ENCODE results near the gene GNAZ.

Gene GNAZ

DNA sequence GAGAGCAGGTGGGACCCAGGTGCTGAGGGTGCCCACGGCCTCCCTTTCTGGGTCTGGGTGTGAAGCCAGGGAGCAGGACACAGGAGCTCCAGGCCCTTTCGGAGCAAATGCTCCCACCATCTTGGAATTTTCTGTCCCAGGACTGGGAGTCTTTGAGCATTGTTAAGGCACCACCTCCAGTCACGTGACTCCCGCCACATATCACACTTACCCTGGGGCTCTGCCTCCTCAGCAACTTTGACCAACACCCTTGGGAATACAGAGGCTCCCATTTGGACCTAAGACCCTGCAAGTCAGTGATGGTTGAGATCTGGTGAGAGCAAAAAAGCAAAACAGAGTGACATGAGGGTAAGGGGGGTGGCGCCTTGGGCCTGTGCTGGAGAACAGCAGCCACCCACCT lies 35.6 kb downstream of the GNAZ start:
- TF ChIP-seq, protein P1, sequence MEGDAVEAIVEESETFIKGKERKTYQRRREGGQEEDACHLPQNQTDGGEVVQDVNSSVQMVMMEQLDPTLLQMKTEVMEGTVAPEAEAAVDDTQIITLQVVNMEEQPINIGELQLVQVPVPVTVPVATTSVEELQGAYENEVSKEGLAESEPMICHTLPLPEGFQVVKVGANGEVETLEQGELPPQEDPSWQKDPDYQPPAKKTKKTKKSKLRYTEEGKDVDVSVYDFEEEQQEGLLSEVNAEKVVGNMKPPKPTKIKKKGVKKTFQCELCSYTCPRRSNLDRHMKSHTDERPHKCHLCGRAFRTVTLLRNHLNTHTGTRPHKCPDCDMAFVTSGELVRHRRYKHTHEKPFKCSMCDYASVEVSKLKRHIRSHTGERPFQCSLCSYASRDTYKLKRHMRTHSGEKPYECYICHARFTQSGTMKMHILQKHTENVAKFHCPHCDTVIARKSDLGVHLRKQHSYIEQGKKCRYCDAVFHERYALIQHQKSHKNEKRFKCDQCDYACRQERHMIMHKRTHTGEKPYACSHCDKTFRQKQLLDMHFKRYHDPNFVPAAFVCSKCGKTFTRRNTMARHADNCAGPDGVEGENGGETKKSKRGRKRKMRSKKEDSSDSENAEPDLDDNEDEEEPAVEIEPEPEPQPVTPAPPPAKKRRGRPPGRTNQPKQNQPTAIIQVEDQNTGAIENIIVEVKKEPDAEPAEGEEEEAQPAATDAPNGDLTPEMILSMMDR (conservative IDR thresholded peaks at IDR 0.05) = no peak
- peak overlapping the region; percentile 21; the same call in 1 of the 2 replicates for H3K27ac ChIP-seq

DNA sequence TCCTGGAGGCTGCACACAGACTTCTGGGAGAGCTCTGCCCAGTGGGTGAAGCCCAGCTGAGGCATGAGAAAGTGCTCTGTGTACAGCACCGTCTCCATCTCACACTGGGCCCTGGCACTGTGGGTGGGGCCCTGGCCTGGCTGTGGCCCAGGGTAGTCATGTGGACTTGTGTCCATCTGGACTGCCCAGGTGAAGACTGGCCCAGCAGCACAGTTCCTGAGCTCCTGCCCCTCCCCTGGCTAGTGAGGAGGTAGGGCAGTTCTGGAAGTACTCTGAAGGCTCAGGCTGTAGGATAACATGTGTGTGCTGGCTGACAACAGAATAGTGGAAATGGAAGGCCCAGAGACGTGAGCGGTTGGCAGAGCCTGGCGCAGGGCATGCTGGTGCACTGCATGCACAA lies 36.0 kb downstream of the GNAZ start:
- H3K27ac ChIP-seq = peak overlapping the region; percentile 21; the same call in 1 of the 2 replicates
- TF ChIP-seq, protein P1 (conservative IDR thresholded peaks at IDR 0.05) = no peak

DNA sequence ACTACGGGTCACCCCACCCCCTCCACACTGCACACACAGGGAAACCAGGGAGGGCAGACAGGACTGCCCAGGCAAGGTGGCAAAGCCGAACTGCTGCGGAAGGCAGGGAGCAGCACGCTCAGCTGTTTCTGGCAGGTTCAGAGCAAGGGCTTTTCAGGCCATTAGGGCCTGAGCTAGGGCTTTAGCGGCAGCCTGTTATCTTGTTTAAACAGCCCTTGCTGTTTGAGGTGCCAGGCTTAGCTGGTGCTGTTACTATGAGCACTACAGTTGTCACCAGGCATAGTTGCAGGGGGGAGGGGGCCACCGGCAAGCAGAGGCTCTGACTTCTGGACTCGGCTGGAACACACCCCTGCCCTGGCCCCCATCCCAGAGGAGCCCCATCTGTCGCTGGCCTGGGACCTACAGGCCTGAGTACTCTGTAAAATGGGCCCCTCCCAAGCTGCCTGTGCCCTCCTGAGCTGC lies 36.6 kb downstream of the GNAZ start:
- H3K27ac ChIP-seq = peak overlapping the region; percentile 21; the same call in 1 of the 2 replicates
- TF ChIP-seq, protein P1 (conservative IDR thresholded peaks at IDR 0.05) = no peak

DNA sequence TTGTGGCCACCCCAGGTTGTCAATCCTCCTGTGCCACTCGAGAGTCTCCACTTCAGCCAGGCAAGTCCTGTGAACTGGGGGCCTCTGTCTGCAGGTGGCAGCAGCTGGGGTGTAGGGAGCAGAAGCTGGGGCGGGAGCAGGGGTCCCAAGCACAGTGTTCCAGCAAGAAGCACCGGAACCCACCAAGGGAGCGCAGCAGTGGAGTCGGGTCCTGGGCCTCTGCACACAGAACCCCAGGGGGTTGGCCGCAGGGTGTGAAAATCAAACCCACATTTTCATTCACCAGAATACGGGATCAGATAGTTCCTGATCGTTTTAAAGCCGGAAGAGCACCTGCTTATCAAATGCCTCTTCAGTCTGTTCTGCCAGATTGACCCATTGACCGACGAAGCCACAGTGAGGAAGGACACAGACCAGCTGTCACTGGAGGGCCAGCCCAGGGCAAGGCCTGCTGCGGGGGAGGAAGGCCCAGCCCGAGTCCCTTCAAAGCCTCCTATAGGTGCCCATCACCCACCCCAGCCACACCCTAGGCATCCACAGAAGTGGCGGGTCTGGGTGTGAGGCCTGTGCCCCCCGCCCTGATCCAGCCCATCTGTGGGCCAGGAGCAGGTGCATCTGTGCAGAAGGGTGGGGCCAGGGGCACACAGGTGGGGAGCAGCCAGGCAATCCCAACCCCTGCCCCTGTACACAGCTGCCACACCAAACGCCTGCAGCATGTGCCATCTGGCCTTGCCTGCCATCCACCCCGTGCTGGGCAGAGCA lies 37.3 kb downstream of the GNAZ start:
- H3K27ac ChIP-seq = no peak overlapping the region
- TF ChIP-seq, protein P1 (conservative IDR thresholded peaks at IDR 0.05) = no peak

DNA sequence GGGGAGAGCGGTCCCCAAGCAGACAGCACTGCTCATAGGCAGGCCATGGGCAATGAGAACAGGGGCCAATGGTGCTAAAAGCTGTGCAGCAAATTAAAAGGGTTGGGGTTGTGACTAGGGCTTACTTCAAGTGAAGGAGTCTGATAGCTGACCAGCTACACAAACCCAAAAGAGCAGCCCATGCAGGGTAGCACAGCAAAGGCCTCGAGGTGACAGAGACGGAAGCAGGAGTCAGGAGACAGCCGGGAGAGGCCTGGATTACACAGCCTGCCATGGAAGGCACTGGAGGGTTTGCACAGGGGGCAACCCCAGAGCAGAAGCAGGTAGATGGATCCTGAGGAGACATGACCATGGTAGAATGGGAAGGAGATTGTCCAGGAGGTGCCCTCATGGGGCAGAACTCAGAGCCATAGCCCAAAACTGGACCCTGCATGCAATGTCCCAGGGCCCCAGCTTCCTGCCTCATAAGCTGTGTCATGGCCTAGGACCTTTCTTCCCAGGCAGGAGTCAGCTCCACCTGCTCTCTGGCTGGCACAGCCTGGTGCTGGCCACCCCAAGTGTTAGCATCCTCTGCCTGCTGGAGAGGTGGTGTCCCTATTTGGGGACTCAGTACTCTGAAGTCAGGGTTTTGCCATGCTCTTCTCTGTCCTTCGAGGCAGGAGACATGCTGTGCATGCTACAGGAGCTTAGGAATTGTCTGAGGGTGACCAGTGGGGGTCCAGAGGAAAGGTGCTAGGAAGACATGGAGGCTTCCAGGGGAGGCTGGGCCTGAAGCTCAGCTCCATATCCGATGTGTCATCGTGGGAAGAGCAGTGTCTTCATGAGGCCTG lies 38.1 kb downstream of the GNAZ start:
- TF ChIP-seq, protein P1 (conservative IDR thresholded peaks at IDR 0.05) = no peak
- no peak overlapping the region for H3K27ac ChIP-seq

DNA sequence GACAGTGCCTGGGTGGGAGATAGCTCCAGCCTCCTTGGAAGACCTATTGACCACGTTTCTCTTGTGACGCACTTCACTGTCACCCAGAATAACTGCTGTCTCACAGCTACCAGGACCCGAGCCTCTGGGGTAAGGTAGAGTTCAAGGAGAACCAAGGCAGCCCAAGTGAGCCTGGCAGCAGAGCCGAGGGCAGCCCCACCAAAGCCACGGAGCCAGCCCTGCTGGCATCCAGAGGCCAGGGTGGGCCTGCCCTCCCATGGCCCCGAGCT lies 38.7 kb downstream of the GNAZ start:
- TF ChIP-seq, protein P1 (conservative IDR thresholded peaks at IDR 0.05) = no peak
- no peak overlapping the region for H3K27ac ChIP-seq

DNA sequence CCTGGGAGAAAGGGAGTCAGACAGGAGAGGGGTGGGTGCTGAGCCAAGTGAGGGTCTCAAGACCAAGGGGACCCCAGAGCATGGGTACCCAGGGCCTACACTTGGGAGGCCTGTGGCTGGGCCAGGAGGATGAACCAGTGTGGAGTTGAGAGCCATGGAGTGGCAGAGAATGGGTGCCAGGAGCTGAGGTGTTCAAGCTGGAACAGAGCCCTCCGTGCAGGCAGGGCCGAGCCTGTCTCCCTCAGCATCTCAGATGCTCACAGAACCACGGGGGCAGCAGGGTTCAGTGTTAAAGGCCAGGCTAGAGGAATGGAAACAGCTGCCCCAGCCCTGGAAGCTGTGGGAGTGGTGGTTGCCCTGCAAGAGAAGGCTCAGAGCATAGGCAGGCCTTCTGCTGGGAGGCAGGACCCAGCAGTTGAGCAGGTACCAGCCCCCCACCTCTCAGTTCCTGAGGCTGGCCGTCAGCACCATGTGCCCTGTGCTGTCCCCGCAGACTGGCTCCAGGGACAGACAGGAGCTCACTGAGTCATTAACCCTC lies 39.2 kb downstream of the GNAZ start:
- TF ChIP-seq, protein P1 (conservative IDR thresholded peaks at IDR 0.05) = no peak
- no peak overlapping the region for H3K27ac ChIP-seq
